Left renal pelvis (tissue), 4 donors: ENCODE data around the gene TMC4. TPM values are rescaled to one million over a fixed set of nuclear protein-coding genes. Genes with fewer than 3 reads are reported as not detected.

Source experiments
- DNase-seq, 4 donors: peaks; one replicate each; pipeline ENCODE4 v3.0.0-alpha.2; 2013; ENCODE audit warnings: low read depth in 4 of 4, low spot score in 3 of 4
- polyA plus RNA-seq, 4 donors: library from polyadenylated mRNA; unstranded; fragments of 120-200 nt; gene quantifications; one replicate each; pipeline ENCODE4 v1.2.1, GENCODE V29; 2013; ENCODE audit not compliant: insufficient read length in 4 of 4

Gene TMC4
- polyA plus RNA-seq, 4 donors: 3.8 to 50.3 (median 32.4) TPM

DNA sequence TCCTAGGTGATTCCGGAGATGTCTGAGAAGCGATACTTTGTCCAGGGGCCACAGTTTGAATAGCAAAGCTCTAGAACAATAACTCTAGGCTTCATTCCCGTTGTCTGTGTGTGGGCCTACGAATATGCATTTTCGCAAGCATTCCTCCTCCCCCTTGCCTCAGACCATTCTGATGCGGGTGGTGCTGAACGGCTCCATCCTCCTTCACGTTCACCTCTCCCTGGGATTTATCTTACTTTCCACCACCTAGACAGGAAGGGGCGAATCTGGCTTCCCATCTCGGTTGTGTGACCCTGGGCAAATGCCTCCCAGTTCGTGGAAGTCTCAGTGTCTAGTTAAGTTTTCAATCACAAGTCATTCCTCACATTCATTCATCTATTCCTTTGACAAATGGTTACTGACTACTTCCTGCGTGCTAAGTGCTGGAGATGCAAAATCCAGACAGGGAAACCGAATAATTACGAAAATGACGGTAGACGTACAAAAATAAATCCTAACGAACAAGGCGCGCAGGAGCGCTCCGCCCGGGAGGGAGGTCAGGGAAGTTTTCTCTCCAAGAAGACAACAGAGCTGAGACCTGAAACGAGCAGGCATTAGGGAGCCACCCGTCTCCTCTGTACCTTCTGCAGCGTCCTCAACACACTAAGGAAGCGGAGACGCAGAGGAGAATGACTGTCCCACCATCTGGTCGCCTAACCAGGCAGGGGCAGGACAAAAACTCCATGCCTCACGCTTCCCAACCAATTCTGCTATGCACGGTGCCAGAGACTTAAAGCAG lies 36.7 kb downstream of the TMC4 start:
- DNase-seq: no peak

DNA sequence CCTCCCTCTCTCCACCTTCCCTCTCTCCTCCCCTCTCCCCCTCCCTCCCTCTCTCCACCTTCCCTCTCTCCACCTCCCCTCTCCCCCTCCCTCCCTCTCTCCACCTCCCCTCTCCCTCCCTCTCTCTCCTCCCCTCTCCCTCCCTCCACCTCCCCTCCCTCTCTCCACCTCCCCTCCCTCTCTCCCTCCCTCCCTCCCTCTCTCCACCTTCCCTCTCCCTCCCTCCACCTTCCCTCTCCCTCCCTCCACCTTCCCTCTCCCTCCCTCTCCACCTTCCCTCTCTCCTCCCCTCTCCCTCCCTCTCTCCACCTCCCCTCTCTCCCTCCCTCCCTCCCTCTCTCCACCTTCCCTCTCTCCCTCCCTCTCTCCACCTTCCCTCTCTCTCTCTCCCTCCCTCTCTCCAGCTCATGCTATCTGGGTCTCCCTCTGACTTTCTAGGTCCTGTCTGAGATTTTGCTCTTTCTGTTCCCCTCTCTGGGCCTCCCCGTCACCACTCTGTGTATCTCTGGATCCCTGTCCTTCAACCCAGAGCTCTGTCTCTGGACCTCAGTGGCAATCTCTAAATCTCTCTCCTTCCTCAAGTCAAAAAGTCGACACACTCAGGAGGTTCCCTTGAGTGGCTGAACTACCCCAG lies 38.9 kb downstream of the TMC4 start:
- no peak for DNase-seq

GRCh38 chr19:54133312-54133956 lies 39.5 kb downstream of the TMC4 start:
- no peak for DNase-seq

DNA sequence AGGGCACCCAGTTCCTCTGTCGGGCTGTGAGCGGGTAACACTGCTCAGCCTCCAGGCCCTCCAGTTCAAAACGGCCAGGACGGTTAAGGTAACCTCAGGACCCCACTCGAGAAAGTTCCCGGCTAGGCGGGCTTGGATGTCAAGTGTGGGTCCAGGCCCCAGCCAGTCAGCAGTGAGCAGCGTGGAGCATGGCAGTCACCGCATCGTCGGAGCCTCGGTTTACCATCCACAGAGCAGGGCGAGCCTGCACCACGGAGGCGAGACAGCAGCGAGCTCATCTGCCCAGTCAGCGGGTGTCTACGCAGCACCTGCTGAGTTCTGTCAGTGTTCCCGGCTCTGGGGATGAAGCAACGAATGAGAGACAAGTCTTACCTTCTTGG lies 43.4 kb downstream of the TMC4 start:
- no peak for DNase-seq

- no peak for DNase-seq
These were observed 44.0 kb downstream of the TMC4 start for GRCh38 chr19:54128796-54129616.

DNA sequence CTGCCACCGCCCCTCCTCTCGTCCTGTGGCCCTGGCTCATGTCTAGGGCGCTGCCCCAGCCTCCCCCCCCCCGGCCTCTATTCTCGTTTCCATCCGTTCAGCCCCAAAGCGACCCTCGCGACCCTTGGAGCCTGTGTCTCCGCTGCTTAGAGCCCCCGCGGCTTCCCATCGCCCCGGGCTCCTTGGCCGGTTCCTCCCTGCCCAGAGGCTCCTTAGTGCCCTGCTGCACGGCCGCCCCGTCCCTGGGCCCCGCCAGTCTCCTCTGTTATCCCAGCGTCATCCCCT lies 44.6 kb downstream of the TMC4 start:
- DNase-seq: no peak

GRCh38 chr19:54127688-54128440 lies 45.1 kb downstream of the TMC4 start:
- no peak for DNase-seq

DNA sequence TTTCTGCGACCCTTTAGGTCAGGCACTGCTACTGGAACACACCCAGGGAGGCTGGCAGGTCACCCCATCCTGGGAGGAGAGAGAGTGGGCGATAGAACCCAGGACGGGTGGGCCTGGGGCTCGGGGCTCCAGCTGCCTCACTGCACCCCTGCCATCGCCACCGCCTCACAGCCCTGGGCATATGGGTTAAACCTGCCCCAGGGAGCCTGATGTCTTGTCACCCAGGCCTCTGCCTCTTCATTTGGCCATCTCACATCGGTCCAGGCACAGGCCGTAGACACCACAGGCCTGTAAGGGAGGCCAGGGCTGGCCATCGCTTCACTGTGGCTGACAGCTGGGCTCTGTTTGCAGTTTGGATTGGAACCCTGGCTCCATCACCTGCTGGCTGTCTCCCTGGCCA lies 47.2 kb downstream of the TMC4 start:
- no peak for DNase-seq

- no peak for DNase-seq
These were observed 48.6 kb downstream of the TMC4 start for GRCh38 chr19:54124393-54124792.

GRCh38 chr19:54123682-54124081 lies 49.3 kb downstream of the TMC4 start:
- no peak for DNase-seq

- DNase-seq: no peak
These were observed 51.7 kb downstream of the TMC4 start for GRCh38 chr19:54121259-54121658.

DNA sequence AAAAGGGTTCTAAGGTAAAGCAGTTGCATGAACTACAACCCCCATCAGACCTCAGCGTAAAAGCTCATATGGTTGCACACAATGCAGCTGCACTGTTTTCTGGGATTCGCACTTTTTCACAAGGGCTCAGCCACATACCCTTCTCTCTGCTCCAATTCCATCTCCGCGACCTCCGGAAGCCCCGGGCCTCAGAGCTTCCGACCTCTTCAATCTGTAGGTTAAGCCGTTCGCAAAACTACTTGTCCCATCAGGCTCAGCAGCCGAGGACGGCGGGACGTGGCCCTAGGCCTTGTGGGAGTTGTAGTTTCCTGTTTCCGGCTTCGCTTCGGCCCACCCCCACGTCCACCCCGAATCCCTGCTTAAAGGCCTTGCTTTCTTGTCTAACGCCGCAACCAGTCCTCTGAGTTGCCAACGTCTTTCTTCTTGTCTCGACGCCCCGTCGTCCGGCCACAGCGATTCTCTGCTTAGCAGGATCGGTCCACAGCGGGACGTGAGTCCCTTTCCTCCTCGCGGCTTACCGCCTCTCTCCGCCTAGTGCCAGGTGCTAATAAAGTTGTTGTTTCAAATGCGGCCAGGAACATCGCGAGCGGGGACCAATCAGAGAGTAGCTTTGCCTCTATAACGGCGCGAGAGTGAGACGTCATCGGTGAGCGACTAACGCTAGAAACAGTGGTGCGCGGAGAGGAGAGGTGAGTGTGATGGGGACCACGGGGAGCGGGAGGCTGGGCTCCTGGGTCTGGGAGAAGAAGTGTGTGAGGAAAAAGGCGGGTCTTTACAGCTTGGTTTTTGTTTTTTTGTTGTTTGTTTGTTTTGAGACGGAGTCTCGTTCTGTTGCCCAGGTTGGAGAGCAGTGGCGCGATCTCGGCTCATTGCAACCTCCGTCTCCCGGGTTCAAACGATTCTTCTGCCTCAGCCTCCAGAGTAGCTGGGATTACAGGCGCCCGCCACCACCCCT lies 57.6 kb downstream of the TMC4 start, which contains the start of the genes PRPF31 and TFPT:
TSS of gene PRPF31 (plus strand) at position 646 of the 955 bp plus-strand sequence. CDS start 2,525 bp downstream, outside the sequence.
TSS of gene TFPT (minus strand) at position 549 of the 955 bp plus-strand sequence. CDS start at position 161, 388 bp downstream.
- DNase-seq: peak; percentile 97 to 99 (median 98)

DNA sequence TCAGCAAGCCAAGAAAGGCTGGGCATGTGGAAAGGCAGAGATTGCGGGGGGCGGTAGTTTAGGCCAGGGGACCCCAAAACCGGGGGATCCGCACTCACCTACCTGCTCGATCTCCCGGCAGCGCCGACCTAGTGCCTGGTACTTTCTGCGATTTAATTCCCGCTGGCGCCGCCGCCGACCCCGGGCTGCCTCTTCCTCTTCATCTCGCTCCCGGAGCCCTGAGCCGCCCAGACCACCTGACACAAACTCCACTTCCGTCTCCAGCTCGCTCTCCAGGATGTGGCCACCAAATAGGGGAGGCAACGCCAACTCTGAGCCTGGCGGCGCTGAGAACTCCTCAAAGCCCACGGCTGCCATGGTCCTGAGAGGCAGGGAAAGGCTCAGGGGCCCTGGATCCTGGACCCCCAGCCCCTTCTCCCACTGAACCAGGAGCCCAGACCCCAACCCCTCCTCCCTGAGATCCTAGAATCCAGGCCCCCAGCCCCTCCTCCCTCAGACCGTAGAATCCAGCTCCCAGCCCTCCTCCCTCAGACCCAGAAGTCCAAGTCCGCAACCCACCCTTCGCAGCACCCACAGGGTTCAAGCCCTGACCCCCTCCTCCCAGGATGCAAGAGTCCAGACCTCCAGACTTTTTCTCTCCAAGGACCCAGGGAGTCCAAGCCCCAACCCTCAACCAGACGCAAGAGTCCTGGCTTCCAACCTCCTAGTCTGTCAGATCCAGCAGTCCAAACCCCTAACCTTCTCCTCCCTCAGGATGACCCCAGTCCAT lies 58.4 kb downstream of the TMC4 start:
- DNase-seq: no peak

Other genes with a start within 250 kb of the TMC4 start
- gene CACNG8, start 210.2 kb downstream of the TMC4 start, polyA plus RNA-seq: under 1 TPM; 0.15 to 0.50 (median 0.24) TPM
- gene CACNG6, start 181.5 kb downstream of the TMC4 start, polyA plus RNA-seq: 1 to 10 TPM in 1 of 4 donors, under 1 TPM in 3; 0.42 to 1.3 (median 0.85) TPM
- gene VSTM1, start 109.3 kb downstream of the TMC4 start, polyA plus RNA-seq: under 1 TPM in 1 of 4 donors, not detected in 3; 0.22 TPM
- gene TARM1, start 91.8 kb downstream of the TMC4 start, polyA plus RNA-seq: under 1 TPM in 1 of 4 donors, not detected in 3; 0.21 TPM
- gene OSCAR, start 72.4 kb downstream of the TMC4 start, polyA plus RNA-seq: under 1 TPM; 0.14 to 0.50 (median 0.24) TPM
- 100 to 1,000 TPM in 2 of 4 donors, 10 to 100 TPM in 2; 84.0 to 157 (median 96.2) TPM for gene NDUFA3, start 70.3 kb downstream of the TMC4 start, polyA plus RNA-seq
- gene TFPT, start 57.5 kb downstream of the TMC4 start, polyA plus RNA-seq: 10 to 100 TPM; 11.2 to 20.8 (median 12.7) TPM
- 10 to 100 TPM; 50.8 to 72.9 (median 68.7) TPM for gene PRPF31, start 57.4 kb downstream of the TMC4 start, polyA plus RNA-seq
- 10 to 100 TPM; 58.9 to 75.7 (median 74.0) TPM for gene CNOT3, start 35.4 kb downstream of the TMC4 start, polyA plus RNA-seq
- 10 to 100 TPM in 1 of 4 donors, 1 to 10 TPM in 3; 7.6 to 10.1 (median 8.6) TPM for gene LENG1, start 13.4 kb downstream of the TMC4 start, polyA plus RNA-seq
- 10 to 100 TPM; 51.8 to 86.8 (median 58.9) TPM for gene MBOAT7, start 16.4 kb upstream of the TMC4 start, polyA plus RNA-seq
- 10 to 100 TPM; 36.2 to 67.5 (median 45.0) TPM for gene TSEN34, start 18.1 kb upstream of the TMC4 start, polyA plus RNA-seq
- 1,000 to 10,000 TPM; 1,290 to 1,562 (median 1,510) TPM for gene RPS9, start 27.7 kb upstream of the TMC4 start, polyA plus RNA-seq
- gene LILRB3, start 49.8 kb upstream of the TMC4 start, polyA plus RNA-seq: 1 to 10 TPM in 3 of 4 donors, under 1 TPM in 1; 0.40 to 1.8 (median 1.7) TPM
- gene LILRA6, start 69.6 kb upstream of the TMC4 start, polyA plus RNA-seq: 1 to 10 TPM in 1 of 4 donors, under 1 TPM in 3; 0.63 to 1.1 (median 0.89) TPM
- gene LILRB5, start 84.1 kb upstream of the TMC4 start, polyA plus RNA-seq: 10 to 100 TPM in 1 of 4 donors, 1 to 10 TPM in 3; 2.4 to 10.9 (median 2.8) TPM
- 1 to 10 TPM in 3 of 4 donors, under 1 TPM in 1; 0.80 to 1.9 (median 1.3) TPM for gene LILRB2, start 108.0 kb upstream of the TMC4 start, polyA plus RNA-seq
- under 1 TPM; 0.37 to 0.93 (median 0.73) TPM for gene LILRA5, start 140.0 kb upstream of the TMC4 start, polyA plus RNA-seq
- gene LILRA4, start 166.0 kb upstream of the TMC4 start, polyA plus RNA-seq: under 1 TPM in 3 of 4 donors, not detected in 1; 0.09 to 0.23 (median 0.16) TPM
- gene LAIR1, start 191.8 kb upstream of the TMC4 start, polyA plus RNA-seq: 10 to 100 TPM in 1 of 4 donors, 1 to 10 TPM in 3; 3.2 to 10.6 (median 5.1) TPM
- 10 to 100 TPM in 1 of 4 donors, 1 to 10 TPM in 3; 2.1 to 12.1 (median 8.7) TPM for gene TTYH1, start 242.3 kb upstream of the TMC4 start, polyA plus RNA-seq